Panc1 (cell line): Measurements from ENCODE around the gene CD83. TPM values are rescaled to one million over a fixed set of nuclear protein-coding genes. Genes with fewer than 3 reads are reported as not detected.

Source experiments
- ATAC-seq: fragments of 200-7000 bp; cut with Tn5 transposase; 2 replicates; pipeline ENCODE4 v1.9.1; 2020; ENCODE audit warnings: mild to moderate bottlenecking, moderate library complexity
- BruUV-seq: library from RNA; stranded (reverse); fragments of 400-500 nt; replicated peaks from 2 replicates; lab custom pipeline; 2021; lab: Mats Ljungman, UMichigan
- CTCF ChIA-PET: fragments of 300-600 bp; sonication (Branson Sonifier 250); formaldehyde crosslinking; loops from one replicate; lab custom pipeline; 2022; ENCODE audit warnings: antibody characterized with exemption; lab: Charles Lee
- POLR2A ChIA-PET: fragments of 300-600 bp; sonication (Branson Sonifier 250); formaldehyde crosslinking; loops from one replicate; lab custom pipeline; 2022; ENCODE audit warnings: antibody characterized with exemption; lab: Charles Lee
- DNase-seq: peaks from one replicate; pipeline ENCODE4 v3.0.0-alpha.2; 2010; ENCODE audit warnings: low read depth, low spot score
- H3K27ac ChIP-seq: 2 replicates; pipeline ENCODE4 v1.5.1; 2011; ENCODE audit warnings: mild to moderate bottlenecking, low read length, inconsistent platforms
- H3K27me3 ChIP-seq: fragments of 200-500 bp; sonication (Bioruptor generic); 2 replicates; pipeline ENCODE4 v1.6.0; 2014; ENCODE audit warnings: low read length, inconsistent platforms; ENCODE audit not compliant: control insufficient read depth, insufficient read depth
- H3K36me3 ChIP-seq: fragments of 200-500 bp; sonication (Bioruptor generic); 2 replicates; pipeline ENCODE4 v1.5.1; 2014; ENCODE audit warnings: inconsistent platforms, mild to moderate bottlenecking, low read length, moderate library complexity; ENCODE audit not compliant: control insufficient read depth, insufficient read depth
- H3K4me1 ChIP-seq: 2 replicates; pipeline ENCODE4 v1.5.1; 2011; ENCODE audit warnings: inconsistent platforms, mild to moderate bottlenecking, low read length, moderate library complexity; ENCODE audit not compliant: control insufficient read depth, insufficient read depth
- H3K4me3 ChIP-seq, 2 experiments: 2 replicates each; pipeline ENCODE4 v1.5.1; 2011 to 2012; ENCODE audit warnings: low read depth in 2 of 2, low read length in 2 of 2, mild to moderate bottlenecking in 2 of 2, inconsistent platforms in 1 of 2, moderate library complexity in 1 of 2
- H3K9me3 ChIP-seq: fragments of 200-500 bp; sonication (Bioruptor generic); 2 replicates; pipeline ENCODE4 v1.5.1; 2014; ENCODE audit warnings: low read depth, mild to moderate bottlenecking, inconsistent platforms, low read length, moderate library complexity; ENCODE audit not compliant: control insufficient read depth, insufficient read depth
- POLR2AphosphoS5 ChIP-seq: IDR thresholded peaks from 2 replicates; pipeline ENCODE4 v1.6.1; 2012; ENCODE audit warnings: mild to moderate bottlenecking, low read depth, low read length, moderate library complexity
- REST ChIP-seq, 2 experiments: IDR thresholded peaks; 2 replicates each; pipeline ENCODE4 v1.6.1; 2011 to 2012; ENCODE audit warnings: low read depth in 2 of 2, control low read depth in 1 of 2, low read length in 1 of 2, mild to moderate bottlenecking in 1 of 2, moderate library complexity in 1 of 2; ENCODE audit not compliant: insufficient read depth in 1 of 2
- SIN3A ChIP-seq: IDR thresholded peaks from 2 replicates; pipeline ENCODE4 v1.6.1; 2012; ENCODE audit warnings: low read depth, mild to moderate bottlenecking, low read length, moderate library complexity, borderline replicate concordance; ENCODE audit not compliant: insufficient read depth
- TCF7L2 ChIP-seq: IDR thresholded peaks from 2 replicates; pipeline ENCODE4 v1.6.1; 2011; ENCODE audit warnings: mild to moderate bottlenecking, low read depth, low read length, inconsistent platforms
- in situ Hi-C: cut with HindIII; loops from 2 replicates; pipeline ENCODE4 v1.10.0; 2016; ENCODE audit warnings: low sequenced_read_pairs, low pct_unique_long_range_greater_than_20kb
- intact Hi-C: fragments of 100-400 bp; cut with micrococcal nuclease; formaldehyde crosslinking; loops from one replicate; pipeline ENCODE4 v1.10.0; 2022; ENCODE audit not compliant: unreplicated experiment
- total RNA-seq: library from RNA; stranded (reverse); gene quantifications from one replicate; pipeline ENCODE4 v1.2.1, GENCODE V29; 2021; ENCODE audit not compliant: unreplicated experiment
- TF ChIP-seq, protein P1 (sequence below): fragments of 450-650 bp; IDR thresholded peaks from 2 replicates; pipeline ENCODE4 v1.5.1; 2017; ENCODE audit warnings: mild to moderate bottlenecking

The CD83 gene
- total RNA-seq, 1 experiment from 2014 or later, result 5.3 TPM

- ATAC-seq (no peak), DNase-seq (no peak)
- Histone ChIP-seq H3K36me3 (no peaks in the 10 kb centered on the region), H3K27me3 (no peaks in the 10 kb centered on the region), H3K9me3 (no peaks in the 10 kb centered on the region), H3K4me3 (no peak overlapping the region), H3K27ac (no peak overlapping the region), H3K4me1 (no peaks in the 10 kb centered on the region)
- CTCF ChIA-PET, result no interaction called here
- intact Hi-C loops, result no loop called here
- TF ChIP-seq, protein P1, sequence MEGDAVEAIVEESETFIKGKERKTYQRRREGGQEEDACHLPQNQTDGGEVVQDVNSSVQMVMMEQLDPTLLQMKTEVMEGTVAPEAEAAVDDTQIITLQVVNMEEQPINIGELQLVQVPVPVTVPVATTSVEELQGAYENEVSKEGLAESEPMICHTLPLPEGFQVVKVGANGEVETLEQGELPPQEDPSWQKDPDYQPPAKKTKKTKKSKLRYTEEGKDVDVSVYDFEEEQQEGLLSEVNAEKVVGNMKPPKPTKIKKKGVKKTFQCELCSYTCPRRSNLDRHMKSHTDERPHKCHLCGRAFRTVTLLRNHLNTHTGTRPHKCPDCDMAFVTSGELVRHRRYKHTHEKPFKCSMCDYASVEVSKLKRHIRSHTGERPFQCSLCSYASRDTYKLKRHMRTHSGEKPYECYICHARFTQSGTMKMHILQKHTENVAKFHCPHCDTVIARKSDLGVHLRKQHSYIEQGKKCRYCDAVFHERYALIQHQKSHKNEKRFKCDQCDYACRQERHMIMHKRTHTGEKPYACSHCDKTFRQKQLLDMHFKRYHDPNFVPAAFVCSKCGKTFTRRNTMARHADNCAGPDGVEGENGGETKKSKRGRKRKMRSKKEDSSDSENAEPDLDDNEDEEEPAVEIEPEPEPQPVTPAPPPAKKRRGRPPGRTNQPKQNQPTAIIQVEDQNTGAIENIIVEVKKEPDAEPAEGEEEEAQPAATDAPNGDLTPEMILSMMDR, result no peak
- TF ChIP-seq SIN3A (no peak), REST (IDR thresholded peaks at IDR 0.05; ENCODE audit: insufficient read depth in 1 of 2, low read depth in 2 of 2, low read length in 1 of 2) (no peak), TCF7L2 (no peak), POLR2AphosphoS5 (no peak)
- POLR2A ChIA-PET, result interaction anchor here (0.6 kb wide), 1 partner anchor 35 kb away, joined by 3 read pairs; no protein-coding TSS in a partner anchor
- in situ Hi-C loops, result no loop called here
- no TSS peak for BruUV-seq
Measured at GRCh38 chr6:14120546-14120945, 3.0 kb downstream of the CD83 start.

GRCh38 chr6:14121936-14122344 is 4.4 kb downstream of the CD83 start:
- Histone ChIP-seq H3K4me3 (no peak overlapping the region), H3K36me3 (no peaks in the 10 kb centered on the region), H3K4me1 (no peaks in the 10 kb centered on the region), H3K9me3 (no peaks in the 10 kb centered on the region), H3K27ac (no peak overlapping the region), H3K27me3 (no peaks in the 10 kb centered on the region)
- no peak for TF ChIP-seq SIN3A
- no peak for TF ChIP-seq POLR2AphosphoS5
- no TSS peak for BruUV-seq
- ChIA-PET CTCF (no interaction called here), POLR2A (no interaction called here)
- ATAC-seq, result no peak
- no peak for DNase-seq
- in situ Hi-C loops (no loop called here), intact Hi-C loops (no loop called here)

DNA sequence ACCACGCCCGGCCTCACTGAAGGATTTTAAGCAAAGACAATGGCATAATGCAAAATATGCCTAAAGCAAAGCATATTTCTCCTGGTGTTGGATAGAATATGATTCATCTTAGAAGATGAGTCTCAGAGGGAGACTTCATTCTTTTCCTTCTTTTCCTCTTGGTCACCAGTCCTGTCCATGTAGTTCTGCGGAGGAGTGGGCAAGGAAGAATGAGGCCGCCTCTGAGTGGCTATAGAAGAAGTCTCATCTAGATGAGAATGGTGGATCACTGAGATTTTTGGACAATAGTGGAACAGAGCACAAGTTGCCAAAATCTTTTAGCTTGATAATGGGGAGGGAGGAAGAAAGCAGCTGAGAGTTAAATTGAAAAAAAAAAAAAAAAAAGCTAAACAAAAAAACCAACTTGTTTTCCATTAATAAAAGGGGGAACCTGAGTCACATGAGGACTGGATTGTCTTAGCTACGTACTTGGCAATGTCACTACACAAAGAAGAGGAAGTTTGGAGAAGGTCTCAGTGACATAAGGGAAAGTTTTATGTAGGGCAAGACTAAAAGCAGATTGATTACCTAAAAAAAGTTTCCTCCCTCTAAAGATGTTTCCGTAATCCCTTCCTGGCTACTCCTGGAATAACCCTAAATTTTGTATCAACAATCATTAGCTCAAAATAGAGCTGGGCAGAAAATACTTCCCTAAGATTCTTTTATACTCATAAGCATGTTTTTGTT is 6.0 kb downstream of the CD83 start:
- no TSS peak for BruUV-seq
- Histone ChIP-seq H3K27me3 (no peaks in the 10 kb centered on the region), H3K9me3 (no peaks in the 10 kb centered on the region), H3K4me1 (peaks cover 7% of the 10 kb centered on the region; the same call in 1 of the 2 replicates), H3K36me3 (no peaks in the 10 kb centered on the region), H3K27ac (no peak overlapping the region), H3K4me3 (no peak overlapping the region)
- no peak for ATAC-seq
- in situ Hi-C loops (no loop called here), intact Hi-C loops (no loop called here)
- DNase-seq, result no peak
- ChIA-PET POLR2A (interaction anchor here (0.5 kb wide), 1 partner anchor 314 kb away, joined by 3 read pairs; no protein-coding TSS in a partner anchor), CTCF (no interaction called here)
- TF ChIP-seq TCF7L2 (no peak), REST (IDR thresholded peaks at IDR 0.05; ENCODE audit: insufficient read depth in 1 of 2, low read depth in 2 of 2, low read length in 1 of 2) (no peak), SIN3A (no peak), POLR2AphosphoS5 (no peak)
- TF ChIP-seq, protein P1, result no peak
